Keratinocyte (primary cell): ENCODE results near the gene NAA15. TPM values are rescaled to one million over a fixed set of nuclear protein-coding genes. Genes with fewer than 3 reads are reported as not detected.

ENCODE experiments used
- DNase-seq: peaks from one replicate; pipeline ENCODE4 v3.0.0-alpha.2; 2011; ENCODE audit warnings: low read depth, missing footprints, low spot score
- FAIRE-seq: peaks from 2 replicates; lab custom pipeline; 2011; peaks lifted over from hg19 to GRCh38; lab: Jason Lieb, UNC
- H2AFZ ChIP-seq: 2 replicates; pipeline ENCODE4 v1.6.0; 2012; ENCODE audit warnings: low read length, control low read depth, inconsistent platforms; ENCODE audit not compliant: control insufficient read depth
- H3K27ac ChIP-seq: 2 replicates; pipeline ENCODE4 v1.5.1; 2011; ENCODE audit warnings: low read length; ENCODE audit not compliant: control insufficient read depth, insufficient read depth
- H3K27me3 ChIP-seq: 3 replicates; pipeline ENCODE4 v1.6.0; 2011; ENCODE audit warnings: low read length; ENCODE audit not compliant: control insufficient read depth, insufficient read depth; ENCODE audit errors: extremely low read depth
- H3K36me3 ChIP-seq, 2 experiments: 2 replicates in 1 of 2; 3 replicates in 1 of 2; pipeline ENCODE4 v1.5.1; 2011; ENCODE audit warnings: low read length in 2 of 2, mild to moderate bottlenecking in 1 of 2; ENCODE audit not compliant: control insufficient read depth in 2 of 2, insufficient read depth in 2 of 2; ENCODE audit errors: extremely low read depth in 1 of 2
- H3K4me1 ChIP-seq: 3 replicates; pipeline ENCODE4 v1.5.1; 2011; ENCODE audit warnings: low read length; ENCODE audit not compliant: control insufficient read depth, insufficient read depth; ENCODE audit errors: extremely low read depth
- H3K4me2 ChIP-seq: 3 replicates; pipeline ENCODE4 v1.6.0; 2011; ENCODE audit warnings: low read depth, low read length; ENCODE audit not compliant: control insufficient read depth, insufficient read depth; ENCODE audit errors: extremely low read depth
- H3K4me3 ChIP-seq, 3 experiments: fragments of 200-600 bp in 1 of 3; sonication (generic) in 1 of 3; 2 replicates in 2 of 3; 3 replicates in 1 of 3; pipeline ENCODE4 v1.5.1; 2011 to 2016; ENCODE audit warnings: low read length in 3 of 3, mild to moderate bottlenecking in 3 of 3, control low read depth in 2 of 3, inconsistent platforms in 1 of 3, low read depth in 1 of 3, mixed read lengths in 1 of 3, mixed run types in 1 of 3, moderate library complexity in 1 of 3; ENCODE audit not compliant: control insufficient read depth in 2 of 3, insufficient read depth in 2 of 3; ENCODE audit errors: extremely low read depth in 1 of 3
- H3K79me2 ChIP-seq: 2 replicates; pipeline ENCODE4 v1.6.0; 2012; ENCODE audit warnings: low read length; ENCODE audit not compliant: control insufficient read depth, insufficient read depth
- H3K9ac ChIP-seq: 3 replicates; pipeline ENCODE4 v1.6.0; 2011; ENCODE audit warnings: low read length; ENCODE audit not compliant: control insufficient read depth, insufficient read depth; ENCODE audit errors: extremely low read depth
- H3K9me1 ChIP-seq: 3 replicates; pipeline ENCODE4 v1.6.0; 2011; ENCODE audit warnings: low read length; ENCODE audit not compliant: control insufficient read depth, insufficient read depth; ENCODE audit errors: extremely low read depth
- H3K9me3 ChIP-seq: 2 replicates; pipeline ENCODE4 v1.5.1; 2012; ENCODE audit warnings: low read depth, low read length; ENCODE audit not compliant: control insufficient read depth
- H4K20me1 ChIP-seq: 3 replicates; pipeline ENCODE4 v1.6.0; 2011; ENCODE audit warnings: low read length; ENCODE audit not compliant: control insufficient read depth, insufficient read depth; ENCODE audit errors: extremely low read depth
- CTCF ChIP-seq, 3 experiments: IDR thresholded peaks in 1 of 3; conservative IDR thresholded peaks in 1 of 3; optimal IDR thresholded peaks in 1 of 3; 2 replicates in 2 of 3; 3 replicates in 1 of 3; pipeline versions ENCODE3 to v1.5.1; 2011; ENCODE audit warnings: low read length in 3 of 3, mild to moderate bottlenecking in 3 of 3, moderate library complexity in 2 of 3, control low read depth in 1 of 3, inconsistent platforms in 1 of 3; ENCODE audit not compliant: insufficient read depth in 2 of 3; ENCODE audit errors: extremely low read depth in 1 of 3
- EZH2 ChIP-seq: IDR thresholded peaks from one replicate; pipeline ENCODE4 v1.6.1; 2012; ENCODE audit warnings: inconsistent platforms, mild to moderate bottlenecking, low read length, moderate library complexity
- dilution Hi-C: fragments of 300-500 bp; cut with MboI; formaldehyde crosslinking; loops from one replicate; pipeline ENCODE4 v1.7.0; 2020; ENCODE audit warnings: low sequenced_read_pairs; ENCODE audit not compliant: extremely low pct_ligation_motif_present
- polyA plus RNA-seq, 5 experiments: library from polyadenylated mRNA; depleted of rRNA in 3 of 5; stranded (reverse) in 3 of 5; stranded (forward) in 1 of 5; unstranded in 1 of 5; fragments of >200 nt; gene quantifications; 1 replicate in 1 of 5; 2 replicates in 3 of 5; 3 replicates in 1 of 5; pipeline versions ENCODE4 v1.2.1 to v1.2.3, GENCODE V29; 2011 to 2012; ENCODE audit warnings: missing spikeins in 2 of 5, low read depth in 1 of 5, low replicate concordance in 1 of 5

The NAA15 gene
- polyA plus RNA-seq, 1 donor (not counting 4 experiments of a cell fraction or from before 2014, with no cell fraction given) = 37.2 TPM

GRCh38 chr4:139304920-139305319 lies 3.6 kb downstream of the NAA15 start:
- H3K36me3 ChIP-seq = peaks cover 1 to 4% of the 10 kb centered on the region in 2 experiments
- no peaks in the 10 kb centered on the region for H3K27me3 ChIP-seq
- H4K20me1 ChIP-seq = no peaks in the 10 kb centered on the region

GRCh38 chr4:139311909-139312308 lies 10.6 kb downstream of the NAA15 start:
- Histone ChIP-seq H3K4me1 (no peaks in the 10 kb centered on the region), H3K4me3 (no peak overlapping the region), H3K27me3 (no peaks in the 10 kb centered on the region), H3K9me3 (no peaks in the 10 kb centered on the region), H3K9me1 (no peaks in the 10 kb centered on the region), H2AFZ (no peak overlapping the region), H3K27ac (no peak overlapping the region), H3K36me3 (no peaks in the 10 kb centered on the region), H3K9ac (no peak overlapping the region), H3K4me2 (no peak overlapping the region), H3K79me2 (peaks cover 99% of the 10 kb centered on the region), H4K20me1 (peaks cover 7% of the 10 kb centered on the region)
- FAIRE-seq = no peak
- dilution Hi-C loops = no loop called here
- DNase-seq = no peak
- TF ChIP-seq EZH2 = no peak
- no peak for TF ChIP-seq CTCF (optimal IDR thresholded peaks at IDR 0.05 in 1 of 3, IDR thresholded peaks at IDR 0.05 in 1 of 3, conservative IDR thresholded peaks at IDR 0.05 in 1 of 3; ENCODE audit: extremely low read depth in 1 of 3, insufficient read depth in 2 of 3, low read length in 3 of 3)

More at GRCh38 chr4:139304920-139305319, 3.6 kb downstream of the NAA15 start:
- Histone ChIP-seq H3K9me3 (no peaks in the 10 kb centered on the region), H3K79me2 (peaks cover 85% of the 10 kb centered on the region), H2AFZ (no peak overlapping the region), H3K9me1 (no peaks in the 10 kb centered on the region), H3K4me1 (peaks cover 16% of the 10 kb centered on the region), H3K9ac (no peak overlapping the region), H3K4me3 (no peak overlapping the region), H3K27ac (no peak overlapping the region), H3K4me2 (no peak overlapping the region)
- FAIRE-seq = no peak
- DNase-seq = no peak
- no peak for TF ChIP-seq EZH2
- TF ChIP-seq CTCF (optimal IDR thresholded peaks at IDR 0.05 in 1 of 3, IDR thresholded peaks at IDR 0.05 in 1 of 3, conservative IDR thresholded peaks at IDR 0.05 in 1 of 3; ENCODE audit: extremely low read depth in 1 of 3, insufficient read depth in 2 of 3, low read length in 3 of 3) = no peak
- dilution Hi-C loops = no loop called here
